Rectal smooth muscle tissue (tissue), 1 donor: ENCODE measurements around the gene CPTP.

Experiments used
- H3K27ac ChIP-seq: one replicate; pipeline ENCODE4 v1.7.0; 2013; ENCODE audit warnings: low read depth, low read length, inconsistent platforms
- H3K27me3 ChIP-seq: one replicate; pipeline ENCODE4 v1.7.0; 2013; ENCODE audit warnings: low read length; ENCODE audit not compliant: control insufficient read depth, insufficient read depth
- H3K36me3 ChIP-seq: one replicate; pipeline ENCODE4 v1.7.0; 2013; ENCODE audit warnings: low read length; ENCODE audit not compliant: control insufficient read depth, insufficient read depth
- H3K4me1 ChIP-seq: one replicate; pipeline ENCODE4 v1.7.0; 2013; ENCODE audit warnings: low read length; ENCODE audit not compliant: control insufficient read depth, insufficient read depth
- H3K4me3 ChIP-seq: one replicate; pipeline ENCODE4 v1.7.0; 2013; ENCODE audit warnings: low read length
- H3K9ac ChIP-seq: one replicate; pipeline ENCODE4 v1.7.0; 2013; ENCODE audit warnings: low read length

The CPTP gene

DNA sequence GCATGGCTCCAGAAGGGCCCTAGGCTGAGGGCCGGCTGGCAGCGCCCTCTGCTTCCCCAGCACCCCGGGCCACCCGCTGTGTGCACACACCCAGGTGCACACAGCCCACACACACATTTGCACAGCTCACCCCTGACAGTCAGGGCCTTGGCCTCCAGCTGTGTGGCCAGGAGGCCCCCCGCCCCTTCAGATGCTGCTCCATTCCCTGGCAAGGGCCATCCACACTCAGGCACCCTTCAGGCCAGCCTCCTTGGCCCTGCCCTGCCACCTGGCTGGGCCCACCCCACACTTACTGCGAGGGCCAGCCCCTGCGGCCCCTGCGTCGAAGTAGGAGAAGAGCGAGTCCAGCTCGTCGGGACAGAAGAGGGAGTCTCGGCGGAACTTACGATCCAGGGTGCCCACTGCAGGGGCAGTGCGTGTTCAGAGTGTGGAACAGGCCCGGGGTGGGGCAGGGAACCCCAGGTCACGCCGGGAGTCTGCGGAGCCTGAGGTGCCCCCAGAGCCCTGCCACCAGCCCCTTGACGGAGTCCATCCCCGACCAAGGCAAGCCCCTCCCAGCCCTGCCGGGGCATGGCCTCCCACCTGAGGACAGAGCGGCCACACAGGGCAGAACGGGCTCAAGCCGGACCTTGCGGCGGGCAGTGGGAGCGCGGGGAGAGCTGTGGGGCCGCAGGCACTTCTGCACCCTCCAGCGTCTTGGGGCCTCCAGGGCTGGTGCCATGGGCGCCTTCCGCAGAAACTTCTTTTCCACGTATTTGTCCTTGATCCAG, 29.3 kb upstream of the CPTP start:
- no peaks in the 10 kb centered on the region for H3K4me1 ChIP-seq
- no peak overlapping the region for H3K9ac ChIP-seq
- no peaks in the 10 kb centered on the region for H3K27me3 ChIP-seq
- no peak overlapping the region for H3K4me3 ChIP-seq
- H3K27ac ChIP-seq, result no peak overlapping the region
- no peaks in the 10 kb centered on the region for H3K36me3 ChIP-seq

DNA sequence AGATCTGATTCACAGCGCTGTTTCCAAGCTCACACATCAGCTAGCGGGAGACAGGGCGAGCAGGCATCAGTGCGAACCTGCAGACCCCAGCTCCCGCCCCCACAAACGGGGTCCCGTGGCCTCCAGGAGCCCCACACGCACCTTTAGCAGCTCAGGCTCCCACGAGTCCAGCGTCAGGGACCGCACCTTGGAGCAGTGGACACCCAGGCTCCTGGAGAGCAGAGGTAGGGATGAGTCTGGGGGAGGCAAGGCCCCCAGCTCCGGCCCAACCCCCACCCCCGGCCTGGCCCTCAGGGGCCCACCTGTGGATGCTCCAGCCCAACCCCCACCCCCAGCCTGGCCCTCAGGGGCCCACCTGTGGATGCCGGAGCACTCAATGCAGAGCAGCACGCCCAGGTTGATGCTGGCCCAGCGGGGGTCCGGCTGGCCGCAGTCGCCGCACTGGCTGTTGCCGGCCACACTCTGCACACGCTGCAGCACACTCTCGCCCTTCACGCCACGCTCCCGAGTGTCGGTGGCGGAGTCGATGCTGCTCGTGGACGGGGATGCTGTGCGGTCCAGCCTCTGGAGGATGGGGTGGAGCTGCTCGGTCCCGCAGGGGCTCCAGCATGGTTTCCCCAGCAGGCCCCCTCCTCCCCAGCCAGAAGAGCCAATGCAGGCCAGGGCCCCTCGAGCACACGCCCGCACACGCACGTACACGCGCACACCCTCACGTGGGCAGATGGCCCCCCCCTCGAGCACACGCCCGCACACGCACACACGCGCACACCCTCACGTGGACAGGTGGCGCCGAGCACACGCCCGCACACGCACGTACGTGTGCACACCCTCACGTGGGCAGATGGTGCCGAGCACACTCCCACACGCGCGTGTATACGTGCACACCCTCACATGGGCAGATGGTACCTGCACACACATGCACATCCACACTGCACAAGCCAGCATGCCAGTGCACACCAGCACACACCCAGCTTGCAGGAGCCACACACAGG, 28.2 kb upstream of the CPTP start:
- H3K27me3 ChIP-seq, result no peaks in the 10 kb centered on the region
- H3K36me3 ChIP-seq, result no peaks in the 10 kb centered on the region
- H3K9ac ChIP-seq, result no peak overlapping the region
- H3K4me1 ChIP-seq, result no peaks in the 10 kb centered on the region
- no peak overlapping the region for H3K27ac ChIP-seq
- no peak overlapping the region for H3K4me3 ChIP-seq

DNA sequence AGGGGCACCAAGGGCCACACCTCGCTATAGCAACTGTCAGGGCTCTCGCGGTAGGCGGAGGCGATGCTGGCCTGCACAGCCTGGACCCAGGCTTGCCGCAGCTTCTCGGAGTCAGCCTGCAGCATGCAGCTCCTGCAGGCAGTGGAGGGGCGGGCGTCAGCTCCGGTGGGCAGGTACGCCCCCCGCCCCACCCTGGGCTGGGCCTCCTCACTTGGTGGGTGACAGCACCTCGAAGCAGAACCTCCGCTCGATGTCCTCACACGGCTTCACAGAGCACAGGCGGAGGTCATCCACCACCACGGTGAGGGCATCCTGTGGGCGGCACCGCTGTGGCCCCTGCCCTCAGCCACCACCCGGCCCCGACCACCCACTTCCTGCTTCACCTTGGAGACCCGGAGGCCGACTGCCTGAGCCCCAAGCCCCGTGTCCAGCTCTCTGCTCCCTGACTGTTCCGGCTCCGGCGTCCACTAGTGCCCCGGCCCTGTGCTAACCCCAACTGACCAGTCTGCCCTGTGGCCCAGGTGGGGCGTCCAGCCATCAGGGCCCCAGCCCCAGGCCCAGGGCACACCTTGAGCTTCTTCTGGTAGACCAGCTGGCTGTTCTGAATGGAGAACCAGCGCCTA, 26.7 kb upstream of the CPTP start:
- Histone ChIP-seq H3K36me3 (no peaks in the 10 kb centered on the region), H3K27ac (no peak overlapping the region), H3K27me3 (no peaks in the 10 kb centered on the region), H3K4me1 (no peaks in the 10 kb centered on the region), H3K9ac (no peak overlapping the region), H3K4me3 (no peak overlapping the region)

DNA sequence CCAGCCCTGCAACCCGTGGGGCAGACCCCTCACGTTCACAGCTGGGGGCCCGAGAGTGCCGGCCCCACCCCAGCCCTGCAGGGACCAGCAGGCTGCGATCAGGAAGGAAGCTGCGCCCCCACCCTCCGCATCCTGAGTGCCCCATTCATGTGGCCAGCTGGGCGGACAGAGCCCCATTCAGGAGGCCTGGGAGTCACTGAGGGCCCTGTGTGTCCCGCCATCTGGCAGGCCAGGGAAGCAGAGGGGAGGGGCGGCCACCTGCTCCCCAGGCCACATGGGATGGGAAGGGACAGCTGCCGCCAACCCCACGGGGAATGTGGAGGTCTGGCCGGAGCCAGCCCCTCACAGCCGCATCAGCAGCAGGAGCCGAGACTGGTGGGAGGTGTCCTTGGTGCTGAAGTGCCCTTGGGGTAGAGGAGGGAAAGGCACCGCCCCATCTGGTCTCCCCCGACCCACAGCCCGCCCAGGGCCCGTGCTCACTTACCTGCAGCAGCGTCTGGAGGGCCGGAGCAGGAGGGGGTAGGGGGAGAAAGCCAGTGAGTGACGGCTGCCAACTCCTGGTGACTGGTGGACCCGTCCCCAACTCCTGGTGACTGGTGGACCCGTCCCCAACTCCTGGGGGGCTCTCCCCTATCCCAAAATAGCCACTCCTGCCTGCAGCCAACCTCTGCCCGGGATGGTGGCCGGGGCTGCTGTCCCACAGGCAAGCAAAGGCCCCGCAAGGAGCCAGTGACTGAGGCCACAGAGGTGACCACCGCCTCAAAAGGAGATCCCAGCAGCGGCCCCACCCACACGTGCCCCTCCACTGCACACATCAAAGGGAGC, 25.5 kb upstream of the CPTP start:
- Histone ChIP-seq H3K9ac (no peak overlapping the region), H3K27ac (no peak overlapping the region), H3K4me3 (no peak overlapping the region), H3K36me3 (no peaks in the 10 kb centered on the region), H3K4me1 (peaks cover 3% of the 10 kb centered on the region), H3K27me3 (no peaks in the 10 kb centered on the region)

DNA sequence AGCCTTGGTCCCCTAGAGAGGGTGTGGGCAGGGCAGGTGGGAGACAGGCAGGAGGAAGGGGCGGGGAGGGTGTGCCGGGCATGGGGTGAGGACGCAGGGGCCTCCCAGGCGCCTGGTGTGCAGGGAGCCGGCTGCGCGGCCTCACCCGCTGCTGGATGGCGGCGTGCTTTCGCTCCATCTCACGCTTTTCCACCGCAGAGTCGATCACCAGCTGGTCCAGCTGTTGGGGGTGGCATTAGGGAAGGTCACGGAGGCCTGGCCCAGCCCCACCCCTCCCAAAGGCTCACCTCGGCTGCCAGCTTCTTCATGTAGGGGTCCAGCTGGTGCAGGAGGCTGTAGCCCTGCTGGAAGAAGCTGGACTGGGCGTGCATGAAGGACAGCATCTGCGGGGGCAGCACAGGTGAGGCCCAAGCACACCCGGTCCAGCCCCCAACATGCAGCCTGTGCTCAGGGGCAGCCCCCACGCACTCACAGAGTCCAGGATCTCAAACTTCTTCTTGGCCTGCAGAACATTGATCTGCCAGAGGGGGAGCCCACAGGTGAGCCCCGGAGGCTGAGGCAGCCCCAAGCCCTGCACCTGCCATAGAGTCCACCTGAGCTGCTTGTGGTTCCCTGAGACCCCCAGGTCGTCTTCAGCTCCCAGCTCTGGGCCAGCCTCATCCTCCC, 24.8 kb upstream of the CPTP start:
- Histone ChIP-seq H3K27me3 (no peaks in the 10 kb centered on the region), H3K4me1 (peaks cover 8% of the 10 kb centered on the region), H3K36me3 (no peaks in the 10 kb centered on the region), H3K9ac (no peak overlapping the region), H3K4me3 (no peak overlapping the region), H3K27ac (no peak overlapping the region)

DNA sequence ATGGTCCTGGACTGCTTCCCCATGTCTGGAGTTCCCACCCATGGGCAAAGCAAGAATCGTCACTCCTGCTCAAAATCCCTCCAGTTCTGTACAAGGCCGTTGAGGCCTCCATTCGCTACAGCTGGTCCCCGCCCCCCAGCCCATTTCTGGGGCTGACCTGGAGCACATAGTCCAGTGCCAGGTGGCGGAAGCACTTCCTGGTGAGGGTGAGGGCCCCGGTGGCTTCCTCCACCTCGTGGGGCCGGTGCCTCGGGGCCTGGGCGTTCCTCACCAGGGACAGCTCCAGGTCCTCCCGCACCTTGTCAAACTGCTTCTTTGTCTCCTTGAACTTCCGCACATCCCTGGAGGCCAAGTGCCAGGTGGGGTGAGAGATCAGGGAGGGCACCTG, 24.3 kb upstream of the CPTP start:
- Histone ChIP-seq H3K36me3 (no peaks in the 10 kb centered on the region), H3K27ac (no peak overlapping the region), H3K4me3 (no peak overlapping the region), H3K4me1 (peaks cover 12% of the 10 kb centered on the region), H3K9ac (no peak overlapping the region), H3K27me3 (no peaks in the 10 kb centered on the region)

DNA sequence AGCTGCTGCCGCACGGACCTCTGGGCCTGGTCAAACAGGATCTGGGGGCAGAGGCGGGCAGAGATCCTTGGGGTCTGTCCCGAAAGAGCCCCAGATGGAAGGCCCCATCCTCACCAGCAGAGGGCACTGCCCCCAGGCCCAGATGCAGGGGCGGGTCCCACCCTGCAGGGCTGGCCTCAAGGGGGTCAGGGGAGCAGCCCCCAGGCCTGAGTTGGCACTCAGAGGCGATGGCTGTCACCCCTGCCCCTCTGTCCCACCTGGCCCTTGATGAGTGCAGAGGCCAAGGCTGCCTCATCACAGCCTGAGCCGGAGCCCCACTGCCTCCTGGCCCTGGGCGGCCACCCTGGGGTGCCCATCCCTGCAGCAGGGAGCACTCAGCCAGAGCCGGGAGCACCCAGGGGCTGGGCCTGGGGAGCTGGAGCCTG, 22.6 kb upstream of the CPTP start:
- Histone ChIP-seq H3K27ac (no peak overlapping the region), H3K36me3 (no peaks in the 10 kb centered on the region), H3K27me3 (no peaks in the 10 kb centered on the region), H3K9ac (no peak overlapping the region), H3K4me3 (no peak overlapping the region), H3K4me1 (peaks cover 22% of the 10 kb centered on the region)

DNA sequence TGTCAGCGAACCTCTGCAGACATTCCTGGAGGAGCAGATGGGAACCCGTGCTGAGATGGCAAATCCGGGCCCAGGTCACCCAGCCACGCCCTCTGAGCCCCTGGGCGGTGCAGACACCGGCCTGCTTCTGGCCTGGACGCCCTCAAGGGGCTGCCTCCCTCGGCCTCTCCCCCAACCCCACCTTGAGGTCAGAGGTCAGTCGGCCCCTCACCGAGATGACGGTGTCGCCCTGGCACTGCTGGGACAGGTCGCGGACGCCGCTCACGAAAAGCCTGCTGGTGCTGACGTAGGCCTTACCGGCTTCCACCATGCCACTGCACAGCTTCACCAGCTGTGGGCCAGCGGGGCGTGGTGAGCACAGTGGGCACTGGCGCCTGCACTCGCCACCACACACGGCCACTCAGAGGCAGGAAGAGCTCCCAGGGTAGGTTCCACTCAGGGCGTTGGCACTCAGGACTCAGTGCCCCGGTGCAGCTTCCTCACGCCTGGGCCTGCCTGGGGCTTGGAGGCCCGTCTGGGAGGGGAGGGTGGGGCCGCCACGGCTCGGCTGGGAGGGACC, 21.6 kb upstream of the CPTP start:
- Histone ChIP-seq H3K27ac (no peak overlapping the region), H3K27me3 (no peaks in the 10 kb centered on the region), H3K9ac (no peak overlapping the region), H3K4me1 (peaks cover 22% of the 10 kb centered on the region), H3K36me3 (no peaks in the 10 kb centered on the region), H3K4me3 (no peak overlapping the region)

DNA sequence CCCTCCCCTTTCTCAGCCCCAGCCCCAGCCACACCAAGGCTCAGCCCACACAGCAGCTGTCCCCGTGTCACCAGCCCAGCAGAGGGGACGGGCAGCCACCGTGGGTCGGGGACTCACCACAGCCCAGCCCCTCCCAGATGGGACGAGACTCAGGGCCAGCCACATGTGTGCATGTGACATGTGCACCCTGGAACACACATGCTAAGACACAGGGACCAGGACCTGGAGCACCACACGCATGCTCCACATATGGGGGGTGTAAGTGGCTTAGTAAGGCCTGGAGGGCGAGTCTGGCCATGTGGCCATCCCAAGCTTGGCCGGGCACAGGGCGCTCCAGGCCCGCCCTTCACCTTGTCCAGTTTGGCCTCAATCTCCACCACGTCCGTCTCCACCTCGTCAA, 20.9 kb upstream of the CPTP start:
- H3K27me3 ChIP-seq, result no peaks in the 10 kb centered on the region
- no peaks in the 10 kb centered on the region for H3K36me3 ChIP-seq
- peaks cover 22% of the 10 kb centered on the region for H3K4me1 ChIP-seq
- no peak overlapping the region for H3K27ac ChIP-seq
- no peak overlapping the region for H3K9ac ChIP-seq
- no peak overlapping the region for H3K4me3 ChIP-seq

DNA sequence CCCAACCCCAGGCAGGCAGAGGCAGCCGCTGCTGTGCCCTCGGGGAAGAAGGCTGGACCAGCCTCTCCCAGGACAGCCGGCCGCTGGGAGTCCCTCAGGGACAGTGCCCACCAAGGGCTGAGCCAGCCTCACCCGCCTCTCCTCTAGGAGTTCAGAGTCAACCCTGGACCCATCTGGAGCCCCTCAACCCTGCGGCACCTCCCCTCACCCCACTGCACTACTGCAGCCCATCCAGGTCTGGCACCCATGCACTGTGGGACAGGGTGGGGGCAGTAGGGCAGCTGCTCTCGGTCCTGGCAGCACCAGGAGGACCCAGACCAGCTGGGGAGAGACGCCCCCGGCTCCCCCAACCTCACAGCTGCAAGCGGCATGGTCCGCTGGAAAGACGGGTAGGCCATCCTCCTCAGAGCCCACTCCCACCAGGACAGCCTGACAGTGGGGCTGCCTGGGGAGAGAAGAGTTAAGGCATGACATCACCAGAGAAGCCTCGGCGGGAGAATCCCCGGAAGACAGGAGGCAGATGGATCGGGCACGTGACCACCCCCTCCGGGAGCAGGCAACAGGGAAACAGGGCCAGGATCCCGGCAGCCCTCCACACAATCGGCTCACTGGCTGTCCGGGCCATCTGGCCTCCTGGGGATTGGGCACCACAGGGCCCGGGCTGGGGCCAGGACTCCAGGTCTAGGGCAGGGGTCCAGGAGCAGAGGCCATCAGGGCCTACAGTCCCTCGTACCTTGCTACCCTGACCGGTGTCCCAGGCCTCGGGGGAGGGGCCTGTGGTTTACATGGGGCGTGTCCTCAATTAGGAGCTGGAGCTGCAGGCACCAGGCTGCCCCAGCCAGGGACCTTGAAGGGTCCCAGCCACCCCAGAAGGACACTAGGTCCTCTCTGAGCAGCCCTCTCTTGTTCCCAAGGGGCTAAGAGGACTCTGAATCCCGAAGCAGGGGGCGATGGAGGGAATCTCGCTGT, 20.0 kb upstream of the CPTP start:
- Histone ChIP-seq H3K4me1 (peaks cover 28% of the 10 kb centered on the region), H3K9ac (peak overlapping the region; percentile 33), H3K4me3 (peak overlapping the region; percentile 66), H3K36me3 (no peaks in the 10 kb centered on the region), H3K27me3 (no peaks in the 10 kb centered on the region), H3K27ac (peak overlapping the region; percentile 69)
